Measurements from ENCODE around the gene OLFML3.

DNA sequence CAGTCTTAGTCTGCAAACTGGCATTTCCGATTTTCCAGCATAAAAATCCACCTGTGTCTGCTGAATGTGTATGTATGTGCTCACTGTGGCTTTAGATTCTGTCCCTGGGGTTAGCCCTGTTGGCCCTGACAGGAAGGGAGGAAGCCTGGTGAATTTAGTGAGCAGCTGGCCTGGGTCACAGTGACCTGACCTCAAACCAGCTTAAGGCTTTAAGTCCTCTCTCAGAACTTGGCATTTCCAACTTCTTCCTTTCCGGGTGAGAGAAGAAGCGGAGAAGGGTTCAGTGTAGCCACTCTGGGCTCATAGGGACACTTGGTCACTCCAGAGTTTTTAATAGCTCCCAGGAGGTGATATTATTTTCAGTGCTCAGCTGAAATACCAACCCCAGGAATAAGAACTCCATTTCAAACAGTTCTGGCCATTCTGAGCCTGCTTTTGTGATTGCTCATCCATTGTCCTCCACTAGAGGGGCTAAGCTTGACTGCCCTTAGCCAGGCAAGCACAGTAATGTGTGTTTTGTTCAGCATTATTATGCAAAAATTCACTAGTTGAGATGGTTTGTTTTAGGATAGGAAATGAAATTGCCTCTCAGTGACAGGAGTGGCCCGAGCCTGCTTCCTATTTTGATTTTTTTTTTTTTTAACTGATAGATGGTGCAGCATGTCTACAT, 2.5 kb upstream of the OLFML3 start:
- TF ChIP-seq, protein P1, sequence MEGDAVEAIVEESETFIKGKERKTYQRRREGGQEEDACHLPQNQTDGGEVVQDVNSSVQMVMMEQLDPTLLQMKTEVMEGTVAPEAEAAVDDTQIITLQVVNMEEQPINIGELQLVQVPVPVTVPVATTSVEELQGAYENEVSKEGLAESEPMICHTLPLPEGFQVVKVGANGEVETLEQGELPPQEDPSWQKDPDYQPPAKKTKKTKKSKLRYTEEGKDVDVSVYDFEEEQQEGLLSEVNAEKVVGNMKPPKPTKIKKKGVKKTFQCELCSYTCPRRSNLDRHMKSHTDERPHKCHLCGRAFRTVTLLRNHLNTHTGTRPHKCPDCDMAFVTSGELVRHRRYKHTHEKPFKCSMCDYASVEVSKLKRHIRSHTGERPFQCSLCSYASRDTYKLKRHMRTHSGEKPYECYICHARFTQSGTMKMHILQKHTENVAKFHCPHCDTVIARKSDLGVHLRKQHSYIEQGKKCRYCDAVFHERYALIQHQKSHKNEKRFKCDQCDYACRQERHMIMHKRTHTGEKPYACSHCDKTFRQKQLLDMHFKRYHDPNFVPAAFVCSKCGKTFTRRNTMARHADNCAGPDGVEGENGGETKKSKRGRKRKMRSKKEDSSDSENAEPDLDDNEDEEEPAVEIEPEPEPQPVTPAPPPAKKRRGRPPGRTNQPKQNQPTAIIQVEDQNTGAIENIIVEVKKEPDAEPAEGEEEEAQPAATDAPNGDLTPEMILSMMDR (conservative IDR thresholded peaks at IDR 0.05) = peak; percentile 69
- no peak for TF ChIP-seq EZH2 (IDR thresholded peaks at IDR 0.05; ENCODE audit: low read depth)
